ENCODE data around the gene NKX6-2.

DNA sequence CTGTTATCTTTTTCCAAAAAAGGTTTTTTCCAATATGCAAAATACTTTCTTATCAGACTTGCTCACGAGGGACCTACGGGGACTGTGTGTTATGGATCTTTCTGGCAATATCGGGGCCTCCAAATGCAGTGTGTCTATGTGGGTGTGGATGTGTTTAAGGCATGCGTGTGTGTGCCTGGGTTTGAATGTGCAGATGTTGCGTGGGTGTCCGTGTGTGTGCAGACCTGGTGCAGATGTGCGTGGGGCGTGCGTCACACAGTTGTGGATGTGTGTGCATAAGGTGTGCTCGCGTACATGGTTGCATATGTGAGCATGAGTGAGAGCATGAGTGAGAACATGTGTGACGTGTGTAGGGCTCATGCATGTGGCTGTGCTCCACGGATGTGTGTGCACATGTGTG is 19.7 kb downstream of the NKX6-2 start:
- TF ChIP-seq EP300 (IDR thresholded peaks at IDR 0.05) (no peak), CTCF (IDR thresholded peaks at IDR 0.05) (no peak), POLR2A (IDR thresholded peaks at IDR 0.05) (no peak), POLR2AphosphoS5 (IDR thresholded peaks at IDR 0.05) (no peak)

All from gastroesophageal sphincter (tissue), 3 donors.